Measurements from ENCODE around the gene PDLIM1.

GRCh38 chr10:95286707-95287106, 4.1 kb downstream of the PDLIM1 start:
- TF ChIP-seq EZH2 (optimal IDR thresholded peaks at IDR 0.05; ENCODE audit: low read depth, low read length): no peak
- no peak for TF ChIP-seq CTCF (IDR thresholded peaks at IDR 0.05; ENCODE audit: low read length)
